Nephron progenitor cell (in vitro differentiated cells): Measurements from ENCODE around the gene UTY.
"Not testable (repeated sequence)": the region's sequence is repeated elsewhere in the genome, so short reads cannot be mapped to it uniquely, and the experiment has no call there.

Source experiments
- DNase-seq: peaks from one replicate; pipeline ENCODE4 v3.0.0; 2021
- H3K27ac Mint-ChIP-seq: 2 replicates; pipeline ENCODE4 v1.8.0; 2021; ENCODE audit warnings: mild to moderate bottlenecking, moderate library complexity, mixed read lengths
- H3K27me3 Mint-ChIP-seq: 2 replicates; pipeline ENCODE4 v1.8.0; 2021; ENCODE audit warnings: mild to moderate bottlenecking, low read depth, mixed read lengths; ENCODE audit not compliant: poor library complexity
- H3K36me3 Mint-ChIP-seq: 2 replicates; pipeline ENCODE4 v1.8.0; 2021; ENCODE audit warnings: low read depth, mixed read lengths
- H3K4me1 Mint-ChIP-seq: 2 replicates; pipeline ENCODE4 v1.8.0; 2021; ENCODE audit warnings: mixed read lengths
- H3K4me3 Mint-ChIP-seq: 2 replicates; pipeline ENCODE4 v1.8.0; 2021; ENCODE audit warnings: mild to moderate bottlenecking, moderate library complexity, mixed read lengths
- H3K9me3 Mint-ChIP-seq: 2 replicates; pipeline ENCODE4 v1.8.0; 2021; ENCODE audit warnings: mild to moderate bottlenecking, moderate library complexity, mixed read lengths
- CTCF ChIP-seq: fragments of 200-600 bp; sonication (generic); IDR thresholded peaks from 2 replicates; pipeline ENCODE4 v1.5.0; 2021; ENCODE audit warnings: antibody characterized with exemption

UTY gene

GRCh38 chrY:13291199-13291598 lies 188.6 kb downstream of the UTY start:
- no peak for TF ChIP-seq CTCF
- Mint-ChIP-seq H3K36me3 (no peaks in the 10 kb centered on the region), H3K27me3 (no peaks in the 10 kb centered on the region), H3K4me1 (no peaks in the 10 kb centered on the region), H3K4me3 (no peak overlapping the region), H3K27ac (no peak overlapping the region), H3K9me3 (no peaks in the 10 kb centered on the region)
- no peak for DNase-seq

GRCh38 chrY:13282151-13283054 lies 197.4 kb downstream of the UTY start:
- not testable (repeated sequence) for H3K4me1 Mint-ChIP-seq, H3K36me3 Mint-ChIP-seq, H3K27me3 Mint-ChIP-seq, DNase-seq, H3K27ac Mint-ChIP-seq, H3K4me3 Mint-ChIP-seq, H3K9me3 Mint-ChIP-seq

- TF ChIP-seq CTCF, result no peak
- Mint-ChIP-seq H3K27ac (no peak overlapping the region), H3K9me3 (no peaks in the 10 kb centered on the region), H3K4me3 (no peak overlapping the region), H3K27me3 (no peaks in the 10 kb centered on the region), H3K36me3 (no peaks in the 10 kb centered on the region), H3K4me1 (no peaks in the 10 kb centered on the region)
- no peak for DNase-seq
These were observed 200.3 kb downstream of the UTY start for GRCh38 chrY:13279561-13279960.

DNA sequence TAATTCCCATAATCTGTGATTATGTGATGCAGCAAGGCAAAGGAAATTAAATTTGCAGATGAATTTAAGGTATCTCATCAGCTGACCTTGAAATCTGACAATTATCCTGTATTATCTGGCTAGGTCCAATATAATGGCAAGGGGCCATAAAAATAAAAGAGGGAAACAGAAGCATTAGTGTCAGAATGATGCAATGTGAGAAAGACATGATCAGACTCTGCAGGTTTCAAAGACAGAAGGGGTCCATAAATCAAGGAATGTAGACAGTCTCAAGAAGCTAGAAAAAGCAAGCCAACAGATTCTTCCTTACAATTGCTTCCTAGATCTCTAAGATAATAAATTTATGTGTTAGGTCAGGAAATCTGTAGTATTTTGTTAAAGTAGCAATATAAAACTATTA lies 208.1 kb downstream of the UTY start:
- Mint-ChIP-seq H3K27ac (no peak overlapping the region), H3K27me3 (no peaks in the 10 kb centered on the region), H3K4me3 (no peak overlapping the region), H3K9me3 (no peaks in the 10 kb centered on the region), H3K36me3 (no peaks in the 10 kb centered on the region), H3K4me1 (no peaks in the 10 kb centered on the region)
- no peak for TF ChIP-seq CTCF
- DNase-seq, result no peak

- not testable (repeated sequence) for H3K27ac Mint-ChIP-seq, H3K4me3 Mint-ChIP-seq, H3K27me3 Mint-ChIP-seq, H3K9me3 Mint-ChIP-seq, DNase-seq, H3K36me3 Mint-ChIP-seq, H3K4me1 Mint-ChIP-seq
These were observed 225.8 kb downstream of the UTY start for GRCh38 chrY:13253941-13254440.

DNA sequence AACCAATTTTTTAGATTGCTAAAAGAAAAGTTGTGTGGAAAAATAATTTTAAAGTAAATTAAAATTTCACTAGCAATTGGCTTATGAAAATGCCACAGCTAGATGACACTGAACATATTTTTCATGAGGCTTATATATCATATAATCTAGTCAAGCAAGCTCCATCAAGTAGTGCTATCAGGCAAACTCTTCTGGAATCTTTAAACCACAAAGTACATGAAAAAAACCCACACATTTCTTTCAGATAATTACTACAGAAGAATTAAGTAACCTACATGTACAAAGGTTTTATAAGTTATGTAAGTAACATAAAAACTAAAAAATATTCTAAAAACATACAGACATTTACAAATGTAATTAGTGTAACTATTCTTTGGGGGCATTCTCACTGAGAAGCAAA lies 229.4 kb downstream of the UTY start:
- no peak overlapping the region for H3K27ac Mint-ChIP-seq
- TF ChIP-seq CTCF, result no peak
- no peaks in the 10 kb centered on the region for H3K27me3 Mint-ChIP-seq
- no peaks in the 10 kb centered on the region for H3K9me3 Mint-ChIP-seq
- H3K36me3 Mint-ChIP-seq, result no peaks in the 10 kb centered on the region
- DNase-seq, result no peak
- no peak overlapping the region for H3K4me3 Mint-ChIP-seq
- H3K4me1 Mint-ChIP-seq, result no peaks in the 10 kb centered on the region

GRCh38 chrY:13243716-13244115 lies 236.1 kb downstream of the UTY start:
- no peak for DNase-seq
- no peaks in the 10 kb centered on the region for H3K36me3 Mint-ChIP-seq
- no peaks in the 10 kb centered on the region for H3K4me1 Mint-ChIP-seq
- TF ChIP-seq CTCF, result no peak
- no peaks in the 10 kb centered on the region for H3K27me3 Mint-ChIP-seq
- no peaks in the 10 kb centered on the region for H3K9me3 Mint-ChIP-seq
- H3K27ac Mint-ChIP-seq, result no peak overlapping the region
- no peak overlapping the region for H3K4me3 Mint-ChIP-seq
